ENCODE data around the gene DDIT4. TPM values are rescaled to one million over a fixed set of nuclear protein-coding genes. Genes with fewer than 3 reads are reported as not detected.
"Not testable (repeated sequence)": the region's sequence is repeated elsewhere in the genome, so short reads cannot be mapped to it uniquely, and the experiment has no call there.

DDIT4 gene
- total RNA-seq, 2 experiments from 2014 or later = 1,071 to 1,096 TPM

GRCh38 chr10:72291019-72291532 lies 17.4 kb downstream of the DDIT4 start:
- ChIA-PET POLR2A (interaction anchor here (1.0 to 23.6 kb wide), 3 partner anchors 14 to 202 kb away, joined by 3 to 796 read pairs (median 269); partner anchors contain the start of genes DDIT4 and SPOCK2), CTCF (interaction anchor here (1.0 to 5.5 kb wide), 10 partner anchors 9 to 242 kb away, joined by 3 to 36 read pairs (median 8); partner anchors contain the start of gene DDIT4)
- DNase-seq (peak; percentile 71), ATAC-seq (peak; percentile 22)
- Mint-ChIP-seq H3K27me3 (no peaks in the 10 kb centered on the region), H3K4me1 (ENCODE audit: low read depth) (peaks cover 60% of the 10 kb centered on the region), H3K9me3 (peaks cover 2% of the 10 kb centered on the region), H3K36me3 (ENCODE audit: low read depth) (peaks cover 5% of the 10 kb centered on the region), H3K4me3 (peak overlapping the region; percentile 9), H3K27ac (peak overlapping the region; percentile 99)
- intact Hi-C loops (cut with micrococcal nuclease) = loop anchor here (5.0 kb wide), 1 partner anchor 41 kb away; no protein-coding TSS in a partner anchor
- no peak for TF ChIP-seq CTCF (IDR thresholded peaks at IDR 0.05)

GRCh38 chr10:72292223-72292691 lies 18.5 kb downstream of the DDIT4 start:
- peak overlapping the region; percentile 99 for H3K27ac Mint-ChIP-seq
- DNase-seq (peak; percentile 88), ATAC-seq (peak; percentile 54)
- TF ChIP-seq CTCF (IDR thresholded peaks at IDR 0.05) = no peak
- H3K4me1 Mint-ChIP-seq (ENCODE audit: low read depth) = peaks cover 55% of the 10 kb centered on the region
- ChIA-PET CTCF (interaction anchor here (0.7 to 5.5 kb wide), 15 partner anchors 8 to 68 kb away, joined by 3 to 36 read pairs (median 7); partner anchors contain the start of gene DDIT4), POLR2A (interaction anchor here (0.6 to 23.6 kb wide), 7 partner anchors 10 to 192 kb away, joined by 3 to 796 read pairs (median 6); partner anchors contain the start of genes ANAPC16, ASCC1 and DDIT4)
- H3K27me3 Mint-ChIP-seq = no peaks in the 10 kb centered on the region
- H3K4me3 Mint-ChIP-seq = peak overlapping the region; percentile 41
- intact Hi-C loops (cut with micrococcal nuclease) = loop anchor here (5.0 kb wide), 1 partner anchor 40 kb away; no protein-coding TSS in a partner anchor
- peaks cover 9% of the 10 kb centered on the region for H3K36me3 Mint-ChIP-seq (ENCODE audit: low read depth)
- H3K9me3 Mint-ChIP-seq = no peaks in the 10 kb centered on the region

- no peak for ATAC-seq
- ChIA-PET POLR2A (interaction anchor here (1.4 to 23.6 kb wide), 5 partner anchors 10 to 35 kb away, joined by 6 to 796 read pairs (median 39); partner anchors contain the start of gene DDIT4), CTCF (interaction anchor here (5.5 kb wide), 1 partner anchor 20 kb away, joined by 36 read pairs; the partner anchor contains the start of gene DDIT4)
- Mint-ChIP-seq H3K27me3 (no peaks in the 10 kb centered on the region), H3K4me1 (ENCODE audit: low read depth) (peaks cover 71% of the 10 kb centered on the region), H3K36me3 (ENCODE audit: low read depth) (peaks cover 9% of the 10 kb centered on the region), H3K9me3 (no peaks in the 10 kb centered on the region), H3K4me3 (peak overlapping the region; percentile 80), H3K27ac (peak overlapping the region; percentile 99)
- DNase-seq = no peak
- TF ChIP-seq CTCF (IDR thresholded peaks at IDR 0.05) = no peak
- intact Hi-C loops (cut with micrococcal nuclease) = loop anchor here (5.0 kb wide), 2 partner anchors 33 to 48 kb away; no protein-coding TSS in a partner anchor
Observed at GRCh38 chr10:72295330-72295910, 21.7 kb downstream of the DDIT4 start.

GRCh38 chr10:72296829-72297280 lies 23.1 kb downstream of the DDIT4 start:
- Mint-ChIP-seq H3K4me1 (ENCODE audit: low read depth) (peaks cover 67% of the 10 kb centered on the region), H3K4me3 (peak overlapping the region; percentile 80), H3K27ac (peak overlapping the region; percentile 99), H3K36me3 (ENCODE audit: low read depth) (peaks cover 11% of the 10 kb centered on the region)
- ATAC-seq, H3K27me3 Mint-ChIP-seq, DNase-seq, H3K9me3 Mint-ChIP-seq: not testable (repeated sequence)
- ChIA-PET CTCF (interaction anchor here (0.6 to 2.5 kb wide), 13 partner anchors 10 to 78 kb away, joined by 3 to 8 read pairs (median 4); no protein-coding TSS in a partner anchor), POLR2A (interaction anchor here (0.6 to 23.6 kb wide), 16 partner anchors 10 to 214 kb away, joined by 3 to 796 read pairs (median 6); partner anchors contain the start of genes DDIT4 and SPOCK2)
- intact Hi-C loops (cut with micrococcal nuclease) = loop anchor here (5.0 kb wide), 2 partner anchors 35 to 50 kb away; no protein-coding TSS in a partner anchor

GRCh38 chr10:72297281-72297804 lies 23.6 kb downstream of the DDIT4 start:
- H3K27ac Mint-ChIP-seq = peak overlapping the region; percentile 99
- no peaks in the 10 kb centered on the region for H3K27me3 Mint-ChIP-seq
- ChIA-PET POLR2A (interaction anchor here (0.6 to 23.6 kb wide), 15 partner anchors 9 to 214 kb away, joined by 3 to 796 read pairs (median 6); partner anchors contain the start of genes DDIT4 and SPOCK2), CTCF (interaction anchor here (0.6 to 2.5 kb wide), 13 partner anchors 11 to 78 kb away, joined by 3 to 8 read pairs (median 4); partner anchors contain the start of gene DDIT4)
- peak; percentile 52 for ATAC-seq
- peaks cover 62% of the 10 kb centered on the region for H3K4me1 Mint-ChIP-seq (ENCODE audit: low read depth)
- no peak for TF ChIP-seq CTCF (IDR thresholded peaks at IDR 0.05)
- H3K9me3 Mint-ChIP-seq = peaks cover 4% of the 10 kb centered on the region
- H3K4me3 Mint-ChIP-seq = peak overlapping the region; percentile 80
- peak; percentile 99 for DNase-seq
- peaks cover 11% of the 10 kb centered on the region for H3K36me3 Mint-ChIP-seq (ENCODE audit: low read depth)
- intact Hi-C loops (cut with micrococcal nuclease) = loop anchor here (5.0 kb wide), 2 partner anchors 35 to 50 kb away; no protein-coding TSS in a partner anchor

Measured in activated CD8-positive, alpha-beta T cell treated with anti-CD3 and anti-CD28 coated beads for 36 hours (primary cell).